Kidney epithelial cell (primary cell): ENCODE measurements around the gene LCN6. TPM values are rescaled to one million over a fixed set of nuclear protein-coding genes. Genes with fewer than 3 reads are reported as not detected.

ENCODE experiments used
- DNase-seq: peaks from one replicate; pipeline ENCODE4 v3.0.0-alpha.2; 2010; ENCODE audit warnings: low read depth
- H3K27me3 ChIP-seq: 2 replicates; pipeline ENCODE4 v1.6.0; 2011; ENCODE audit warnings: low read length; ENCODE audit not compliant: control insufficient read depth, insufficient read depth
- H3K36me3 ChIP-seq: 2 replicates; pipeline ENCODE4 v1.5.1; 2011; ENCODE audit warnings: low read length; ENCODE audit not compliant: control insufficient read depth, insufficient read depth
- H3K4me3 ChIP-seq: 2 replicates; pipeline ENCODE4 v1.5.1; 2011; ENCODE audit warnings: low read depth, mild to moderate bottlenecking, control low read depth, low read length
- total RNA-seq: library from RNA; depleted of rRNA; stranded (reverse); fragments of >200 nt; gene quantifications from 2 replicates; pipeline ENCODE4 v1.2.3, GENCODE V29; 2015
- TF ChIP-seq, protein P1 (sequence below): IDR thresholded peaks from 2 replicates; pipeline ENCODE4 v1.5.1; 2011; ENCODE audit warnings: mild to moderate bottlenecking, moderate library complexity, low read length, control low read depth, inconsistent platforms; ENCODE audit not compliant: insufficient read depth, poor library complexity, severe bottlenecking

The LCN6 gene
- total RNA-seq, 1 donor from 2014 or later = not detected

DNA sequence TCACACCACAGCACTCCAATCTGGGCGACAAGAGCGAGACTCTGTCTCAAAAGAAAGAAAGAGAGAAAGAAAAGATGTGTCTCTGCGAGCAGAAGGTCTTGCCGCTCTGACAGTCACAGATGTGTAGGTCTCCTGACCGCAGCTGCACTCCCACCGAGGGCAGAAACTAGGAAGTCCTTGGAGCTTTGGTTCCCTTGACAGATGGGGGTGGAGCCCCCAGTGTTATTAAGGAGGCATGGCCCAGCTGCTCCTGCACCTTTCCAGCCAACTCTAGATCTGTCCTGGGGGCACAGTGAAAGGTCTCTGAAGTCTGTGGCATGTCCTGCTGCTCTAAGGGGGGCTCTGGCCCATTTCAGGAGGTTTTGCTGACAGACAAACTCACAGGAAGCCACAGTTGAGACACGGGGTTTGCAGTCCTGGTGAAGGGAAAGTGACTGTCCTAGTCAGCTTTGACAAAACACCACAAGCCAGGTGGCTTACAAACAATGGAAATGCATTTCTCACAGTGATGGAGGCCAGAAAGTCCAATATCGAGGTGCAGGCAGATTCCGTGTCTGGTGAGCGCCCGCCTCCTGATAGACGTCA is 45.0 kb downstream of the LCN6 start:
- Histone ChIP-seq H3K4me3 (no peak overlapping the region), H3K36me3 (no peaks in the 10 kb centered on the region), H3K27me3 (peaks cover 10% of the 10 kb centered on the region)
- DNase-seq = no peak
- TF ChIP-seq, protein P1, sequence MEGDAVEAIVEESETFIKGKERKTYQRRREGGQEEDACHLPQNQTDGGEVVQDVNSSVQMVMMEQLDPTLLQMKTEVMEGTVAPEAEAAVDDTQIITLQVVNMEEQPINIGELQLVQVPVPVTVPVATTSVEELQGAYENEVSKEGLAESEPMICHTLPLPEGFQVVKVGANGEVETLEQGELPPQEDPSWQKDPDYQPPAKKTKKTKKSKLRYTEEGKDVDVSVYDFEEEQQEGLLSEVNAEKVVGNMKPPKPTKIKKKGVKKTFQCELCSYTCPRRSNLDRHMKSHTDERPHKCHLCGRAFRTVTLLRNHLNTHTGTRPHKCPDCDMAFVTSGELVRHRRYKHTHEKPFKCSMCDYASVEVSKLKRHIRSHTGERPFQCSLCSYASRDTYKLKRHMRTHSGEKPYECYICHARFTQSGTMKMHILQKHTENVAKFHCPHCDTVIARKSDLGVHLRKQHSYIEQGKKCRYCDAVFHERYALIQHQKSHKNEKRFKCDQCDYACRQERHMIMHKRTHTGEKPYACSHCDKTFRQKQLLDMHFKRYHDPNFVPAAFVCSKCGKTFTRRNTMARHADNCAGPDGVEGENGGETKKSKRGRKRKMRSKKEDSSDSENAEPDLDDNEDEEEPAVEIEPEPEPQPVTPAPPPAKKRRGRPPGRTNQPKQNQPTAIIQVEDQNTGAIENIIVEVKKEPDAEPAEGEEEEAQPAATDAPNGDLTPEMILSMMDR = no peak

DNA sequence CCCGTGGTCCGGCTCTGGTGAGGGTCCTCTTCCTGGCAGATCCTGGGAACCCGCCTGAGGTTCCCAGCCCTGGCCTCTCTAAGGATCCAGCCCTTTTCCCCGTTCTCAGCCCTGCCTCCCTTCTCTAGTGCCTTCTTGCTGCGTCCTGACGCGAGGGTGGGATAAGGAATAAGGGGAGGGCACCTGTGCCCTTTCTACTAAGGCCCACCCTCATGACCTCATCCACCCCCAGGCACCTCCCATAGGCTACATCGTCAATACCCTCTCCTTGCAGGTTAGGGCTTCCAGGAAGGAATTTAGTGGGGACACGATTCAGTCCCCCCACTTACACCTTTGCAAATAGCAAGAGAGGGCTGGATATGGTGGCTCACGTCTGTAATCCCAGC is 46.7 kb downstream of the LCN6 start:
- H3K36me3 ChIP-seq = no peaks in the 10 kb centered on the region
- TF ChIP-seq, protein P1 = no peak
- H3K4me3 ChIP-seq = no peak overlapping the region
- no peak for DNase-seq
- H3K27me3 ChIP-seq = peaks cover 14% of the 10 kb centered on the region

DNA sequence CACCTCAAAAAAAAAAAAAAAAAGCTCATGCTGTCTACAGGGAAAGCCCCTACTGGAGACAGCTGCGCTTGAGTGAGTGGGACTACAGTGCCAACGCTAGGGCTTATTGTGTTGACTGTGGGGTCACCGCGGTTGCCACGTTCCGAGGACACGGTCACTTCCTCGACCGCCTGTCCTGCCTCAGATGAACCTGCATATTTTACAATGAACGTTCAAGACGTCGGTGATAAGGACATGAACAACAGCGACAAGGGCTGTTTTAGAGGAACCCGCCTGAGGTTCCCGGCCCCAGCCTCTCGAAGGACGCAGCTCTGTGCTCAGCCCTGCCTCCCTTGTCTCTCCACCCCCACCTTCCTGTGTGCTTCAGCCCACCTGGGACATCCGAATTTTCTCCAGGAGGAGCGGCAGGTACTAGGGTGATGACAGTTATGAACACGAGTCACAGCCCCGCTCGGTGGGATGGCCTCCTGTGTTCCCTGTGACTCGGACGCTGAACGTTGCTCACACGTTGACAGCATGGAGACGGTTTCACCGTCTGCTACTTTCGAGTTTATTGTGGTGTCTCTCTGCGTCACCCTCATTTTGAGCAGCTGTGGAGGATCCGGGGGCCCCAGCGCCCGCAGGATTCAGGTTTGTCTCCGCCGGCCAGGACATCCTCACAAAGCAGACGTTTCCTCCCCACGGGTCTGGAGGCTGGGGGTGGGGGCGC is 47.2 kb downstream of the LCN6 start:
- Histone ChIP-seq H3K27me3 (peaks cover 14% of the 10 kb centered on the region), H3K36me3 (no peaks in the 10 kb centered on the region), H3K4me3 (no peak overlapping the region)
- TF ChIP-seq, protein P1 = no peak
- DNase-seq = no peak

DNA sequence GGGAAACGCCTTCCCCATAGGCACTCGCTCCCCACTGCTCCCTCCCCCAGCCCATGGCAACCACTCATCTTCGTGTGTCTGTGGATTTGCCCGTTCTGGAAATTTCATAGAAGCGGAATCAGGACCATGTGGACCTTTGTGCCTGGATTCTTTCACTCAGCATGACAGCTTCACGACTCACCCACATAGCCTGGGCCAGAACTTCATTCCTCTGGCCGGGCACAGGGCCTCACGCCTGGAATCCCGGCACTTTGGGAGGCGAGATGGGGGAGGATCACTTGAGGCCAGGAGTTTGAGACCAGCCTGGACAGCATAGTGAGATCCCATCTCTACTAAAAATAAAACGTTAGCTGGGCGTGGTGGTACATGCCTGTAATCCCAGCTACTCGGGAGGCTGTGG is 48.0 kb downstream of the LCN6 start:
- TF ChIP-seq, protein P1 = no peak
- DNase-seq = no peak
- Histone ChIP-seq H3K36me3 (no peaks in the 10 kb centered on the region), H3K4me3 (no peak overlapping the region), H3K27me3 (peaks cover 14% of the 10 kb centered on the region)

DNA sequence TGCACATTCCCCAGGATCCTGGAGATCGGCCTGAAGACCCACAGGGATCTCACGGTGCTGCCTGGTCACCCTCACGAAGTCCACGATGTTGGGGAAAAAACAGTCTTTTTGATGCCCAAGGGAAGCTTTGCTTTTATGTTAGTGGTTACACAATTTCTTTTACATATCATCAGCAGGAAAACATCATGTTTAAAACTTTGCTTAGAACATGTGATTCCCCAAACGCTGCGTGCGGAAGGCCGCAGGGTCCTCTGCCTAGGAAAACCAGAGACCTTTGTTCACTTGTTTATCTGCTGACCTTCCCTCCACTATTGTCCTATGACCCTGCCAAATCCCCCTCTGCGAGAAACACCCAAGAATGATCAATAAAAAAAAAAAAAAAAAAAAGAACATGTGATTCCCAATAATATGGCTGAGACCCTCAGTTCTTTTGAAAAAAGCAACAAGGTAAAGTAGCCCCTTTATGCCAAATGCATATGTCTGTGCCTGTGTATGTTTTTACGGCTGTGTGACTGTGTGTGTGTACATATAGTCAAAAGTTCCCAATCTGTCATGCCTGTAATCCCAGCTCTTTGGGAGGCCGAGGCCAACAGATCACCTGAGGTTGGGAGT is 49.6 kb downstream of the LCN6 start:
- Histone ChIP-seq H3K4me3 (no peak overlapping the region), H3K36me3 (no peaks in the 10 kb centered on the region), H3K27me3 (peaks cover 14% of the 10 kb centered on the region)
- TF ChIP-seq, protein P1 = no peak
- no peak for DNase-seq
